ENCODE results near the gene INPP5A.

Gene INPP5A

GRCh38 chr10:132576671-132577349, 39.2 kb downstream of the INPP5A start:
- H3K27me3 Mint-ChIP-seq: peaks cover 2% of the 10 kb centered on the region
- ATAC-seq (no peak), DNase-seq (no peak)
- peaks cover 3% of the 10 kb centered on the region for H3K9me3 Mint-ChIP-seq
- no peak overlapping the region for H3K27ac Mint-ChIP-seq
- no peak overlapping the region for H3K4me3 Mint-ChIP-seq
- peaks cover 6% of the 10 kb centered on the region for H3K4me1 Mint-ChIP-seq
- H3K36me3 Mint-ChIP-seq (ENCODE audit: low read depth): peaks cover 8% of the 10 kb centered on the region

- peaks cover 10% of the 10 kb centered on the region for H3K36me3 Mint-ChIP-seq (ENCODE audit: low read depth)
- peaks cover 8% of the 10 kb centered on the region for H3K4me1 Mint-ChIP-seq
- H3K27ac Mint-ChIP-seq: no peak overlapping the region
- DNase-seq: no peak
- no peak overlapping the region for H3K4me3 Mint-ChIP-seq
- H3K27me3 Mint-ChIP-seq: no peaks in the 10 kb centered on the region
- no peak for ATAC-seq
- peaks cover 3% of the 10 kb centered on the region for H3K9me3 Mint-ChIP-seq
Observed at GRCh38 chr10:132577350-132578003, 39.9 kb downstream of the INPP5A start.

- ATAC-seq: no peak
- Mint-ChIP-seq H3K27me3 (no peaks in the 10 kb centered on the region), H3K9me3 (peaks cover 3% of the 10 kb centered on the region), H3K4me3 (no peak overlapping the region), H3K36me3 (ENCODE audit: low read depth) (peaks cover 10% of the 10 kb centered on the region), H3K27ac (no peak overlapping the region), H3K4me1 (peaks cover 15% of the 10 kb centered on the region)
- no peak for DNase-seq
Observed at GRCh38 chr10:132578287-132578951, 40.8 kb downstream of the INPP5A start.

GRCh38 chr10:132579027-132579859, 41.7 kb downstream of the INPP5A start:
- no peak for DNase-seq
- Mint-ChIP-seq H3K27ac (no peak overlapping the region), H3K4me3 (no peak overlapping the region), H3K9me3 (peaks cover 3% of the 10 kb centered on the region), H3K4me1 (peaks cover 19% of the 10 kb centered on the region), H3K27me3 (no peaks in the 10 kb centered on the region), H3K36me3 (ENCODE audit: low read depth) (peaks cover 10% of the 10 kb centered on the region)
- ATAC-seq: no peak

GRCh38 chr10:132580143-132580542, 42.6 kb downstream of the INPP5A start:
- Mint-ChIP-seq H3K27ac (no peak overlapping the region), H3K27me3 (no peaks in the 10 kb centered on the region), H3K9me3 (peaks cover 3% of the 10 kb centered on the region), H3K4me3 (no peak overlapping the region), H3K4me1 (peaks cover 19% of the 10 kb centered on the region), H3K36me3 (ENCODE audit: low read depth) (peaks cover 10% of the 10 kb centered on the region)
- ATAC-seq (no peak), DNase-seq (no peak)

- Mint-ChIP-seq H3K27me3 (no peaks in the 10 kb centered on the region), H3K27ac (no peak overlapping the region), H3K9me3 (peaks cover 3% of the 10 kb centered on the region), H3K36me3 (ENCODE audit: low read depth) (peaks cover 10% of the 10 kb centered on the region), H3K4me1 (peaks cover 21% of the 10 kb centered on the region), H3K4me3 (no peak overlapping the region)
- ATAC-seq: no peak
- no peak for DNase-seq
Observed at GRCh38 chr10:132580617-132581016, 43.0 kb downstream of the INPP5A start.

GRCh38 chr10:132582137-132582536, 44.5 kb downstream of the INPP5A start:
- H3K27me3 Mint-ChIP-seq: no peaks in the 10 kb centered on the region
- DNase-seq: no peak
- no peak overlapping the region for H3K27ac Mint-ChIP-seq
- peaks cover 12% of the 10 kb centered on the region for H3K36me3 Mint-ChIP-seq (ENCODE audit: low read depth)
- no peak for ATAC-seq
- no peak overlapping the region for H3K4me3 Mint-ChIP-seq
- peaks cover 29% of the 10 kb centered on the region for H3K4me1 Mint-ChIP-seq
- peaks cover 3% of the 10 kb centered on the region for H3K9me3 Mint-ChIP-seq

- DNase-seq (no peak), ATAC-seq (no peak)
- H3K4me3 Mint-ChIP-seq: no peak overlapping the region
- peaks cover 33% of the 10 kb centered on the region for H3K4me1 Mint-ChIP-seq
- no peaks in the 10 kb centered on the region for H3K27me3 Mint-ChIP-seq
- no peak overlapping the region for H3K27ac Mint-ChIP-seq
- H3K36me3 Mint-ChIP-seq (ENCODE audit: low read depth): peaks cover 12% of the 10 kb centered on the region
- H3K9me3 Mint-ChIP-seq: peaks cover 3% of the 10 kb centered on the region
Observed at GRCh38 chr10:132582771-132583170, 45.2 kb downstream of the INPP5A start.

GRCh38 chr10:132583456-132583855, 45.9 kb downstream of the INPP5A start:
- H3K36me3 Mint-ChIP-seq (ENCODE audit: low read depth): peaks cover 12% of the 10 kb centered on the region
- DNase-seq (no peak), ATAC-seq (no peak)
- no peak overlapping the region for H3K27ac Mint-ChIP-seq
- no peaks in the 10 kb centered on the region for H3K27me3 Mint-ChIP-seq
- peaks cover 39% of the 10 kb centered on the region for H3K4me1 Mint-ChIP-seq
- H3K9me3 Mint-ChIP-seq: peaks cover 3% of the 10 kb centered on the region
- H3K4me3 Mint-ChIP-seq: no peak overlapping the region

GRCh38 chr10:132584081-132584480, 46.5 kb downstream of the INPP5A start:
- peaks cover 12% of the 10 kb centered on the region for H3K36me3 Mint-ChIP-seq (ENCODE audit: low read depth)
- peaks cover 3% of the 10 kb centered on the region for H3K9me3 Mint-ChIP-seq
- H3K27ac Mint-ChIP-seq: no peak overlapping the region
- no peak overlapping the region for H3K4me3 Mint-ChIP-seq
- DNase-seq (no peak), ATAC-seq (no peak)
- peaks cover 3% of the 10 kb centered on the region for H3K27me3 Mint-ChIP-seq
- H3K4me1 Mint-ChIP-seq: peaks cover 46% of the 10 kb centered on the region

- Mint-ChIP-seq H3K36me3 (ENCODE audit: low read depth) (peaks cover 10% of the 10 kb centered on the region), H3K27ac (no peak overlapping the region), H3K4me3 (no peak overlapping the region), H3K4me1 (peaks cover 49% of the 10 kb centered on the region), H3K27me3 (peaks cover 3% of the 10 kb centered on the region), H3K9me3 (peaks cover 3% of the 10 kb centered on the region)
- ATAC-seq: no peak
- no peak for DNase-seq
Observed at GRCh38 chr10:132585732-132586722, 48.4 kb downstream of the INPP5A start.

GRCh38 chr10:132586739-132587138, 49.2 kb downstream of the INPP5A start:
- DNase-seq (no peak), ATAC-seq (no peak)
- Mint-ChIP-seq H3K36me3 (ENCODE audit: low read depth) (peaks cover 4% of the 10 kb centered on the region), H3K9me3 (no peaks in the 10 kb centered on the region), H3K4me3 (no peak overlapping the region), H3K27me3 (peaks cover 3% of the 10 kb centered on the region), H3K27ac (no peak overlapping the region), H3K4me1 (peaks cover 56% of the 10 kb centered on the region)

- peaks cover 3% of the 10 kb centered on the region for H3K36me3 Mint-ChIP-seq (ENCODE audit: low read depth)
- no peaks in the 10 kb centered on the region for H3K9me3 Mint-ChIP-seq
- DNase-seq: no peak
- H3K4me1 Mint-ChIP-seq: peaks cover 59% of the 10 kb centered on the region
- no peak for ATAC-seq
- no peak overlapping the region for H3K27ac Mint-ChIP-seq
- peaks cover 3% of the 10 kb centered on the region for H3K27me3 Mint-ChIP-seq
- H3K4me3 Mint-ChIP-seq: no peak overlapping the region
Observed at GRCh38 chr10:132587175-132587574, 49.6 kb downstream of the INPP5A start.
